Natural killer cell treated with Interleukin-12 subunit alpha and Interleukin-12 subunit beta and Interleukin-15 and Interleukin-18, amount 100 ng/mL, for 72 hours (primary cell): ENCODE data around the gene EFCAB9. TPM values are rescaled to one million over a fixed set of nuclear protein-coding genes. Genes with fewer than 3 reads are reported as not detected.

ENCODE experiments used
- ATAC-seq, 2 donors: fragments of 150-1000 bp; cut with Tn5 transposase in 1 of 2; sonication (Bioruptor Pico), chemical (Tn5 transposase) in 1 of 2; 2 replicates each; pipeline ENCODE4 v1.10.0; 2021
- DNase-seq: peaks from one replicate; pipeline ENCODE4 v3.0.0; 2022; ENCODE audit warnings: low spot score
- H3K27ac Mint-ChIP-seq, 2 donors: 1 replicate in 1 of 2; 2 replicates in 1 of 2; pipeline ENCODE4 v1.8.0; 2022; ENCODE audit warnings: mixed read lengths in 2 of 2, mild to moderate bottlenecking in 1 of 2, moderate library complexity in 1 of 2
- H3K27me3 Mint-ChIP-seq, 2 donors: 1 replicate in 1 of 2; 2 replicates in 1 of 2; pipeline ENCODE4 v1.8.0; 2022; ENCODE audit warnings: mixed read lengths in 2 of 2
- H3K36me3 Mint-ChIP-seq: one replicate; pipeline ENCODE4 v1.8.0; 2022; ENCODE audit warnings: mixed read lengths
- H3K4me1 Mint-ChIP-seq, 2 donors: 1 replicate in 1 of 2; 2 replicates in 1 of 2; pipeline ENCODE4 v1.8.0; 2022; ENCODE audit warnings: low read depth in 2 of 2, mixed read lengths in 2 of 2, mild to moderate bottlenecking in 1 of 2
- H3K4me3 Mint-ChIP-seq: one replicate; pipeline ENCODE4 v1.8.0; 2022; ENCODE audit warnings: mixed read lengths
- H3K9me3 Mint-ChIP-seq: 2 replicates; pipeline ENCODE4 v1.8.0; 2022; ENCODE audit warnings: mixed read lengths
- total RNA-seq, 2 donors: library from RNA; stranded (reverse); gene quantifications; one replicate each; pipeline ENCODE4 v1.2.3, GENCODE V29; 2022

Gene EFCAB9
- total RNA-seq, 2 donors from 2014 or later, result not detected

DNA sequence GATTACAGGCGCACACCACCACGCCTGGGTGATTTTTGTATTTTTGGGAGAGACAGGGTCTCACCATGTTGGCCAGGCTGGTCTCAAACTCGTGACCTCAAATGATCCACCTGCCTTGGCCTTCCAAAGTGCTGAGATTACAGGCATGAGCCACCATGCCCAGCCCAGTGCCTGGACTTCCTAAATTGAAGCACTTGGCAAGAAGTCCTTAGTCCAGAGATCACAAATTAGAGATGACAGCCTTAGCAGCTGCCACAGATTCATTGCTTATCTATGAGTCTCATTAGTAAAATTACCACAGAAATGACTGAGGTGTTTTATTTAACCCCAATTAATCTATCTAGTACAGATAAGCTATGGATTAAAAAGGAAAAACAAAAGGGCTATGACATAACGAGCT lies 19.2 kb downstream of the EFCAB9 start:
- H3K27ac Mint-ChIP-seq, result no peak overlapping the region
- no peaks in the 10 kb centered on the region for H3K27me3 Mint-ChIP-seq
- H3K4me3 Mint-ChIP-seq, result no peak overlapping the region
- peaks cover 8 to 14% of the 10 kb centered on the region in 2 donors for H3K4me1 Mint-ChIP-seq
- H3K36me3 Mint-ChIP-seq, result peaks cover 14% of the 10 kb centered on the region
- ATAC-seq (no peak), DNase-seq (no peak)
- H3K9me3 Mint-ChIP-seq, result no peaks in the 10 kb centered on the region

DNA sequence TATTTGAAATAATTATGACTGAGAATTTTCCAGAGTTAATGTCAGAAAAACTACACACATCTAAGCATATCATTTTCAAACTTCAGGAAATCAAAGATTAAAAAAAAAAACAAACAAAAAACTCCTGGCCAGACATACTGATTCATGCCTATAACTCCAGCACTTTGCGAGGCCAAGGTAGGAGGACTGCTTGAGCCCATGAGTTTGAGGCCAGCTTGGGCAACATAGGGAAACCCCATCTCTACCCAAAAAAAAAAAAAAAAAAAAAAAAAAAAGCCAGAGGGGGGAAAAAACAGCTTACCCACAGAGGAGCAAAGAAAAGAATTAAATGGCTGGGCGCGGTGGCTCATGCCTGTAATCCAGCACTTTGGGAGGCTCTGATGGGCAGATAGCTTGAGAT lies 22.4 kb downstream of the EFCAB9 start:
- Mint-ChIP-seq H3K27me3 (no peaks in the 10 kb centered on the region), H3K36me3 (peaks cover 10% of the 10 kb centered on the region), H3K27ac (no peak overlapping the region), H3K4me1 (peaks cover 8 to 14% of the 10 kb centered on the region in 2 donors), H3K9me3 (no peaks in the 10 kb centered on the region), H3K4me3 (no peak overlapping the region)
- ATAC-seq (peak in 1 of 2 donors; percentile 65), DNase-seq (no peak)

DNA sequence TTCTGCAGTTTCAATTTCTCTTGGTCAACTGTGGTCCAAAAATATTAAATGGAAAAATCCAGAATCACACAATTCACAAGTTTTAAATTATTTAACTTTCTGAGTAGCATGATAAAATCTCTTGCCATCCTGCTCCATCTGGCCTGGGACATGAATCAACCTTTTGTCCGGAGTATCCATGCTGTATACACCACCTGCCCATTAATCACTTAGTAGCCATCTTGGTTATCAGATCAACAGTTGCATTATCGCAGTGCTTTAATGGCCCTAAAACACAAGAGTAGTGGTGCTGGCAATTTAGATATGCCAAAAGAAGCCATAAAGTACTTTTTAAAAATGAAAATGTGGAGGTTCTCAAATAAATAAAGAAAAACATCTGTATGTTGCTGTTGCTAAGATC lies 25.3 kb downstream of the EFCAB9 start:
- Mint-ChIP-seq H3K36me3 (peaks cover 5% of the 10 kb centered on the region), H3K4me3 (no peak overlapping the region), H3K9me3 (no peaks in the 10 kb centered on the region), H3K27ac (no peak overlapping the region), H3K27me3 (no peaks in the 10 kb centered on the region), H3K4me1 (peaks cover 13 to 20% of the 10 kb centered on the region in 2 donors)
- no peak for ATAC-seq
- DNase-seq, result no peak

DNA sequence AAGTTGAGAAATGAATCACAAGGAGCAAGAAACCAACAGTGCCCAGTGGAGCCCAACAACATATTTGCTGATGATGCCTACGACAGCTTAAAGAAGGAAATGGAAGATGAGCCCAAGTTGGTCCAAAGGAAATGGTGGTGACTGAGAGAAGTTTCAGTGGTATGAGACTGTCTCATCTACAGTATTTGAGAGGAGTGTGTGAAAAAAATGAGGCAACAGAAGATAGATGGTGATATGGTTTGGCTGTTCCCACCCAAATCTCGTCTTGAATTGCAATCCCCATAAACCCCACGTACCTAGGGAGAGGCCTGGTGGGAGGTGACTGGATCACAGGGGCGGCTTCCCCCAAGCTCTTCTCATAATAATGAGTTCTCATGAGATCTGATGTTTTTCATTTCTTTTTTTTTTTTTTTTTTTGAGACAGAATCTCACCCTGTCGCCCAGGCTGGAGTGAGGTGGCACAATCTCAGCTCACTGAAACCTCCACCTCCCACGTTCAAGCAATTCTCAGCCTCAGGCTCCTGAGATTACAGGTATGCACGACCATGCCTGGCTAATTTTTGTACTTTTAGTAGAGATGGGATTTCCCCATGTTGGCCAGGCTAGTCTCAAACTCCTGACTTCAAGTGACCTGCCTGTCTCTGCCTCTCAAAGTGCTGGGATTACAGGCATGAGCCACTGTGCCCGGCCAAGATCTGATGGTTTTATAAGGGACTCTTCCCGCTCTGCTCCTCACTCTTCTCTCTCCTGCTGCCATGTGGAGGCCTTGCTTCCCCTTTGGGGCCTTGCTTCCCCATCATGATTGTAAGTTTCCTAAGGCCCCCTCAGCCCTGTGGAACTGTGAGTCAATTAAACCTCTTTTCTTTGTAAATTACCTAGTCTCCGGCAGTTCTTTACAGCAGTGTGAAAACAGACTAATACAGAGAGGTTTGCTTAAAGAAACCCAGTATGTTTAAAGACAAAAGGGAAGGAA lies 30.2 kb downstream of the EFCAB9 start:
- Mint-ChIP-seq H3K27me3 (no peaks in the 10 kb centered on the region), H3K4me3 (peak overlapping the region; percentile 63), H3K4me1 (peaks cover 7 to 20% of the 10 kb centered on the region in 2 donors), H3K9me3 (no peaks in the 10 kb centered on the region), H3K27ac (peak overlapping the region; percentile 37 to 38), H3K36me3 (no peaks in the 10 kb centered on the region)
- DNase-seq (no peak), ATAC-seq (peak; percentile 61 to 82)

DNA sequence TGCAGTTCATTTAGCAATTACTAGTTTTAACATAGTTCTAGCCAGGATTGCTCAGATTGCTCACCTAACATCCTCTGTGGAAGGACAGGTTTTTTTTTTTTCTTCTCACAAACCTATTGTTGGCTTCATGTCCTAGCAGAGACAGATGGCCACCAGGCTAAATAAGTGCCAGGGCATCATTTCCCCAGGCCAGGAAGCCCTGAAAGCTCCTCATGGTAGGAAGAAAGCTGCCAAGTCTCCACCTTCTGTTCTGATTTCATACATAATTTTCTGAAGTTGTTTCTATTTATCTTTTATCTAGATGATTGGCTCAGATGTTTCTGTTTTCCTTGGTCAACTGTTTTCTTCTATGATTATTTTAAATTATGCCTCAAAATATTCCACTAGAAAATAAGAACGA lies 31.0 kb downstream of the EFCAB9 start:
- Mint-ChIP-seq H3K27ac (peak overlapping the region; percentile 37 to 38), H3K36me3 (no peaks in the 10 kb centered on the region), H3K4me3 (no peak overlapping the region), H3K9me3 (no peaks in the 10 kb centered on the region), H3K4me1 (peaks cover 7 to 20% of the 10 kb centered on the region in 2 donors), H3K27me3 (no peaks in the 10 kb centered on the region)
- no peak for DNase-seq
- ATAC-seq, result no peak

DNA sequence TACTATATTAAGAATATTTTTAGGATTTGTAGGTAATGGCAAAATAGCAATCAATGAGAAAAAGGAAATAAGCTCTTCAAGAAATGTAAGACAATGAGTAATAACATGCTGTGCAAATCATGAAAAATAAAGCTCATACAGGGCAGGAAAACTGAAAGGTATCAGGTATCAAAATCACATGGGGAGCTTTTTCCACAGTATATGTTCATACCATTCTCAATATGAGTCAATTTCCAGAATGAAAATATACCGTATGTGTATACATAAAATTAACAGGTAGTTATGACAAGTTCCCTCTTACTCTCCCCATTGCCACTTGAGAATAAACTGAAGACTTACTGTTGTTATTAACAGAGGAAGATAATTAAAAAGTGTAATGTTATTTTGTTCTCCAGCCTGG lies 35.9 kb downstream of the EFCAB9 start:
- no peak overlapping the region for H3K4me3 Mint-ChIP-seq
- ATAC-seq (no peak), DNase-seq (no peak)
- H3K4me1 Mint-ChIP-seq, result peaks cover under 1 to 7% of the 10 kb centered on the region in 2 donors
- H3K27ac Mint-ChIP-seq, result no peak overlapping the region
- no peaks in the 10 kb centered on the region for H3K36me3 Mint-ChIP-seq
- H3K27me3 Mint-ChIP-seq, result no peaks in the 10 kb centered on the region
- H3K9me3 Mint-ChIP-seq, result no peaks in the 10 kb centered on the region

DNA sequence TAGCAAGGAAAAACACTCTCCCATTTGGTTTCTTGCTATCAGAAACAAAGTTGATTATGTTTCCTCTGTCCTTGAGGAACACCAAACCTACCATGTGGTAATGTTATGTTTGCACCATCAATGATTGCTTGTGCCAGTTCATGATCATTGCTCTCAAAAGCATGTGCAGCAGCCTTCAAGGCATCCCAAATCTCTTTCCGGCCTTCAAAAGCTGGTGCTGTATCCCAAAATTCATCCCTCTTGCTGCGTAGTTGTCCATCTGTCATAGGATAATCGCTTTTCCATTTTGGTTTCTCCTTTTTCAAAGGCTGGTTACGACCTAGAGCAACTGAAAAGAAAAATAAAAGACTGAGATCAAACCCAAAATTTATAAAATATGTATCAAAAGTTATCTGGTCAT lies 40.1 kb downstream of the EFCAB9 start:
- H3K27me3 Mint-ChIP-seq, result no peaks in the 10 kb centered on the region

DNA sequence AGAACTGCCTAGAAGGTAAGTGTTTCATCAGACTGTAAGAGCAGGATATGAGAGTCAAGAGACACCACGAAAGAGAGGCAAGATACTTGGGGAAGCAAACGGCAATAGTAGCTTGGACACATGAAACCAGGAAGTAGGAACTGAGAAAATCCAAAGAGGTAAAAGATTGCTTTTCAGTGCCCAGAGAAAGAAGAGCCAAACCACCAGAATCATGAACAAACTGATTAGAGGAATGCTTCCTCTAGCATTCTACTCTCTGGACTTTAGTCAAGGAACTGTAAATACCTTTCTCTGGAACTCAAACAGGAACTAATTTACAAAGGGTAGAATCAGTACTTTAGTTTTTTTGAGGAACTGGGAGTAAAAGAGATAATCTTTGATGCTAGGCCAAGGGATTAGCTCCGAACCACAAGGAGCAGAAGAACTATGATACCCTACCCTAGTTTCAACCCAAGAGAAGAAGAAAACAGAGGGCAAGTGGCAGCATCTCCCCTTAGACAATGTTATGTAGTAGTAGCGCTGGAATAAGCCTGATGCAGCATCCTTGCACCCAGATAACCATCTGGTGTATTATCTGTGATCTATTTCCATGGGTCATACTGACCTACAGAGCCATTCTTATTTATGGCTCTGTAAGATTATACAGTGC lies 41.3 kb downstream of the EFCAB9 start:
- H3K4me1 Mint-ChIP-seq, result peaks cover 13 to 27% of the 10 kb centered on the region in 2 donors
- no peaks in the 10 kb centered on the region for H3K27me3 Mint-ChIP-seq
- DNase-seq (no peak), ATAC-seq (no peak)
- no peak overlapping the region for H3K4me3 Mint-ChIP-seq
- no peaks in the 10 kb centered on the region for H3K9me3 Mint-ChIP-seq
- no peaks in the 10 kb centered on the region for H3K36me3 Mint-ChIP-seq
- no peak overlapping the region for H3K27ac Mint-ChIP-seq

More for the DNA sequence above, 40.1 kb downstream of the EFCAB9 start:
- Mint-ChIP-seq H3K4me3 (no peak overlapping the region), H3K27ac (no peak overlapping the region), H3K9me3 (no peaks in the 10 kb centered on the region), H3K36me3 (no peaks in the 10 kb centered on the region), H3K4me1 (peaks cover 9 to 27% of the 10 kb centered on the region in 2 donors)
- no peak for ATAC-seq
- DNase-seq, result no peak

DNA sequence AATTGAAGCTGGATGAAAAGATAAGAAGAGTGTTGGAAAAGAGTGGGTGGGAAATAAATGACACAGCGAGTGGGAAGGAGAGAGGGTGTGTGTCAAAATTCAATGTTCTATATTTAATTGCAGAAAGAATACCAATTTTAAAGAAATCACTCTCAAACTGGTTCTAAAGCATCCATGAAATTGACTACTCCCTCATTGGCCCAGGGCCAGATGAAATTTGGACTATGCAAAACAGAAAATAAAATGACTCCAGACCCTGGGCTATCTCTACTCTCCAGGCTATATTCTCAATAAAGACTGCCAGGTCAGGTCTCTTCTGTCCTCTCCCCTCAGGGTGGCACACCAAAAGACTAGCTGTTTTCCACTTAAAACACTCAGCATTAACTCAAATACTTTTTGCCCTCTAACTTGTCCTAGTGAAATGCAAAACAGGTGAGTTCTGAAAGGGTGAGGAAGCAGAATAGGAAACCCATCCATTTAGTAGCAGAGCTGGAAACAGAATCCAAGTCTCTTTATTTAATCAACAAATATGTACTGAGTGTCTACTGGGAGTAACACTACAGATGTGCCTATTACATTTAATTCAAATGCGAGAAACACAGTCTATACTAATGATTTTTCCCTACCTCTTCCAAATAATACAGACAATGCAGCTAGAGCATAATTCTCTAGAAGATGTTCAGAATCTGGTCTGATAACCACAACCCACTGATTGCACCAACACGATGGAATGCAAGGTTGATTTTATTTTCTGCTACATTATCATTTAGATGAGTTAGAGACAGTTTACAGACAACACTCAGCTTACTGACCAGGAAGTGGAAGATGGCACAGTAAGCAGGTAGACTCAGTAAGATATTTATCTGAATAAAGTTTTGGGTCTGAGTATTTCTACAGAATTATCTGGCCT lies 42.1 kb downstream of the EFCAB9 start:
- Mint-ChIP-seq H3K27ac (no peak overlapping the region), H3K4me1 (peaks cover 13 to 27% of the 10 kb centered on the region in 2 donors), H3K9me3 (no peaks in the 10 kb centered on the region), H3K27me3 (no peaks in the 10 kb centered on the region), H3K36me3 (no peaks in the 10 kb centered on the region), H3K4me3 (no peak overlapping the region)
- DNase-seq, result no peak
- no peak for ATAC-seq

DNA sequence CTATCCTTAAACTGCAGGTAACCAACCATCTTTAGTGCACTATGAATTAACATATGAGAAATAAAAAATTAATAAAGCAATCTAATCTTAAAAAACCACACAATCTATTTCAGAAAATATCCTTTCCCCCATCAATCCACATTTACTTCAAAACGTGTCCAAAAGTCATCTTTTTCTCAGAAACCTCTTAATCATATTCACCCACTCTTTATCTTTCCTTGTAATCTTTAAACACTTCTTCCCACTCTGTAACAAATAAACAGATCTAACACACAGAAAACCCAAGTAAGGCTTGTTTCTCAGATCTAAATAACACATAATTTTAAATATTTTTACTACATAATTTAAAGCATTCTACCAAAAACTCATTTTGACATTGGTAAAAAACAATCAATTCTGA lies 44.4 kb downstream of the EFCAB9 start:
- Mint-ChIP-seq H3K4me3 (no peak overlapping the region), H3K36me3 (no peaks in the 10 kb centered on the region), H3K9me3 (no peaks in the 10 kb centered on the region), H3K4me1 (peaks cover 16 to 31% of the 10 kb centered on the region in 2 donors), H3K27ac (no peak overlapping the region), H3K27me3 (no peaks in the 10 kb centered on the region)
- DNase-seq, result no peak
- ATAC-seq, result no peak

DNA sequence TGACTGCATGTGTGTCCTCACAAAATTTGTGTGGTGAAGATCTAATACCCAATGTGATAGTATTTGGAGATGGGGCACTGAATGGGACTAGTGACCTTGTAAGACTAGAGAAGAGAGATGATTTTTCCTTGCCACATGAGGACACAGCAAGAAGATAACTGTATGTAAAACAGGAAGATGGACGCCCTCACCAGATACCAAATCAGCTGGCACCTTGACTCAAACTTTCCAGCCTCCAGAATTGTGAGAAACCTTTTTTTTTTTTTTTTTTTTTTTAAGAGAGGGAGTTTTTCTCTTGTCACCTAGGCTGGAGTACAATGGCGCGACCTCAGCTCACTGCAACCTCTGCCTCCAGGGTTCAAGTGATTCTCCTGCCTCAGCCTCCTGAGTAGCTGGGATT lies 49.3 kb downstream of the EFCAB9 start:
- H3K4me3 Mint-ChIP-seq, result no peak overlapping the region
- DNase-seq (no peak), ATAC-seq (no peak)
- no peaks in the 10 kb centered on the region for H3K9me3 Mint-ChIP-seq
- no peaks in the 10 kb centered on the region for H3K27me3 Mint-ChIP-seq
- H3K36me3 Mint-ChIP-seq, result no peaks in the 10 kb centered on the region
- H3K27ac Mint-ChIP-seq, result no peak overlapping the region
- peaks cover 12 to 16% of the 10 kb centered on the region in 2 donors for H3K4me1 Mint-ChIP-seq

DNA sequence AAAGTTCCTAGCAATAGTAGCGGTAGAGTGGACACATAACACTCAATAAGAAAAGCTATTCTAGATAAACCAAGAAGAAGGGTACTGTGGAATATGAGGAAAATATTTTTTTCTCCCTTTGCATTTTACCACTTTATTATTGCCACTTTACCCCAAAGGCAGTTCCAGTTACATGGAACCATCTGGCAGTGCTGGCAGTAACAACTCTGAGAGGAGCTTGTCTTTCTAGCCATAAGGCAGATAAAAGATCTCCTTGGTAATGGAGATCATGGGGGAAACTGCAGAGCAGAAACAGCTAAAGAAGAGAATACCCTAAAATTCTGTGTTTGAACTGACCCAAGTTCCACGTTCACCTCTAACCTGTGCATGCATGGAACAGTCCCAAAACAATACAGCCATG lies 51.1 kb downstream of the EFCAB9 start:
- no peak overlapping the region for H3K27ac Mint-ChIP-seq

DNA sequence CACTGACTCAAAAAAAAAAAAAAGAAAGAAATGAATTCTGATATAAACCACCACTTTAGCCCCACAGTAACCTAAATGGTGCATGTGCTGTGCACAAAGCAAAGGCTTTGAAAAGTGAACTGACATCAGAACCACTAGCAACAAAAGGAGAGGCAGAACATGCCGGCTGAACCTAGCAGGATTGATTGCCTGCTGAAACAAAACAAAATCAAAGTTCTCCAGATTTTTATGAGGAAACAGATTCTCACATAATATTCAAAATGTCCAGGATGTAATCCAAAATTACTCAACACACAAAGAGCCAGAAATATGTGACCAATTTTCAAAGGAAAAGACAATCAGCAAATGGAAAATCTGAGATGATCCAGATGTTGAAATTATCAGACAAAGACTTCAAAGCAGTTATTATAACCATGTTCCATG lies 51.7 kb downstream of the EFCAB9 start:
- Mint-ChIP-seq H3K27ac (no peak overlapping the region), H3K36me3 (peaks cover 5% of the 10 kb centered on the region), H3K9me3 (no peaks in the 10 kb centered on the region), H3K27me3 (no peaks in the 10 kb centered on the region), H3K4me1 (peaks cover 5 to 11% of the 10 kb centered on the region in 2 donors), H3K4me3 (no peak overlapping the region)
- DNase-seq (no peak), ATAC-seq (no peak)

More for the DNA sequence above, 51.1 kb downstream of the EFCAB9 start:
- H3K4me1 Mint-ChIP-seq, result peaks cover 5 to 11% of the 10 kb centered on the region in 2 donors
- ATAC-seq (no peak), DNase-seq (no peak)
- no peaks in the 10 kb centered on the region for H3K27me3 Mint-ChIP-seq
- no peaks in the 10 kb centered on the region for H3K36me3 Mint-ChIP-seq
- H3K9me3 Mint-ChIP-seq, result no peaks in the 10 kb centered on the region
- H3K4me3 Mint-ChIP-seq, result no peak overlapping the region
